Neural cell (in vitro differentiated cells): ENCODE measurements around the gene RNF213. TPM values are rescaled to one million over a fixed set of nuclear protein-coding genes. Genes with fewer than 3 reads are reported as not detected.

Experiments used
- H2AFZ ChIP-seq: fragments of 200-600, 300-800 bp; sonication (generic), shearing (Covaris generic); 2 replicates; pipeline ENCODE4 v1.6.0; 2014; ENCODE audit warnings: low read depth, mild to moderate bottlenecking, antibody characterized with exemption, low read length, moderate library complexity
- H3F3A ChIP-seq: fragments of 200-600 bp; shearing (Covaris generic); 2 replicates; pipeline ENCODE4 v1.6.1; 2016; ENCODE audit warnings: mild to moderate bottlenecking, moderate library complexity, mixed read lengths, antibody characterized with exemption, low read length; ENCODE audit not compliant: insufficient read depth, poor library complexity, severe bottlenecking
- H3K27ac ChIP-seq: fragments of 200-600, 300-800 bp; sonication (generic), shearing (Covaris generic); 2 replicates; pipeline ENCODE4 v1.5.1; 2014; ENCODE audit warnings: mild to moderate bottlenecking, low read length, moderate library complexity
- H3K27me3 ChIP-seq: fragments of 300-800, 200-600 bp; sonication (generic), shearing (Covaris generic); 2 replicates; pipeline ENCODE4 v1.6.0; 2014; ENCODE audit warnings: mild to moderate bottlenecking, low read depth, low read length, moderate library complexity; ENCODE audit not compliant: insufficient read depth
- H3K36me3 ChIP-seq: fragments of 300-800, 200-600 bp; sonication (generic), shearing (Covaris generic); 2 replicates; pipeline ENCODE4 v1.5.1; 2014; ENCODE audit warnings: mild to moderate bottlenecking, antibody characterized with exemption, low read length, moderate library complexity; ENCODE audit not compliant: insufficient read depth
- H3K4me2 ChIP-seq: fragments of 300-800, 200-600 bp; sonication (generic), shearing (Covaris generic); 2 replicates; pipeline ENCODE4 v1.6.0; 2014; ENCODE audit warnings: mild to moderate bottlenecking, low read length
- H3K4me3 ChIP-seq: fragments of 300-800, 200-600 bp; sonication (generic), shearing (Covaris generic); 2 replicates; pipeline ENCODE4 v1.5.1; 2014; ENCODE audit warnings: mild to moderate bottlenecking, low read length, moderate library complexity
- H3K79me2 ChIP-seq: fragments of 200-600 bp; shearing (Covaris generic); replicated peaks from 2 replicates; pipeline ENCODE4 v1.6.0; 2014; ENCODE audit warnings: mild to moderate bottlenecking, low read length, moderate library complexity; ENCODE audit not compliant: insufficient read depth
- H3K9ac ChIP-seq: fragments of 300-800, 200-600 bp; sonication (generic), shearing (Covaris generic); 2 replicates; pipeline ENCODE4 v1.6.1; 2016; ENCODE audit warnings: mild to moderate bottlenecking, low read length, mixed read lengths
- H3K9me2 ChIP-seq: fragments of 200-600 bp; shearing (Covaris generic); 2 replicates; pipeline ENCODE4 v1.6.1; 2016; ENCODE audit warnings: mild to moderate bottlenecking, low read length, mixed read lengths; ENCODE audit not compliant: insufficient read depth
- H3K9me3 ChIP-seq: fragments of 200-600, 300-800 bp; sonication (generic), shearing (Covaris generic); 2 replicates; pipeline ENCODE4 v1.6.1; 2016; ENCODE audit warnings: mild to moderate bottlenecking, mixed run types, low read length, moderate library complexity, mixed read lengths
- H4K20me1 ChIP-seq: fragments of 200-600 bp; shearing (Covaris generic); 2 replicates; pipeline ENCODE4 v1.6.1; 2016; ENCODE audit warnings: mild to moderate bottlenecking, mixed run types; ENCODE audit not compliant: insufficient read depth
- CTCF ChIP-seq: fragments of 450-650 bp; IDR thresholded peaks from 2 replicates; pipeline ENCODE4 v1.5.1; 2014; ENCODE audit warnings: antibody characterized with exemption, mild to moderate bottlenecking, moderate library complexity; ENCODE audit not compliant: poor library complexity, severe bottlenecking
- EP300 ChIP-seq: fragments of 450-650 bp; conservative IDR thresholded peaks from 2 replicates; pipeline ENCODE4 v1.6.1; 2014; ENCODE audit warnings: antibody characterized with exemption, mild to moderate bottlenecking, moderate library complexity; ENCODE audit not compliant: poor library complexity, severe bottlenecking
- EZH2 ChIP-seq: fragments of 200-600, 300-800 bp; shearing (Covaris generic), sonication (generic); IDR thresholded peaks from 2 replicates; pipeline ENCODE4 v1.6.1; 2014; ENCODE audit warnings: antibody characterized with exemption, low read length, borderline replicate concordance, mild to moderate bottlenecking; ENCODE audit not compliant: insufficient read depth, poor library complexity, severe bottlenecking
- MXI1 ChIP-seq: fragments of 450-650 bp; conservative IDR thresholded peaks from 2 replicates; pipeline ENCODE4 v1.6.1; 2014; ENCODE audit warnings: antibody characterized with exemption, mild to moderate bottlenecking; ENCODE audit not compliant: poor library complexity, severe bottlenecking
- POLR2AphosphoS5 ChIP-seq: IDR thresholded peaks from 2 replicates; pipeline ENCODE4 v1.6.1; 2012
- RAD21 ChIP-seq: fragments of 450-650 bp; conservative IDR thresholded peaks from 2 replicates; pipeline ENCODE4 v1.6.1; 2014; ENCODE audit warnings: antibody characterized with exemption, mild to moderate bottlenecking, moderate library complexity
- REST ChIP-seq: IDR thresholded peaks from 2 replicates; pipeline ENCODE4 v1.6.1; 2012; ENCODE audit warnings: borderline replicate concordance
- SMC3 ChIP-seq: fragments of 450-650 bp; conservative IDR thresholded peaks from 2 replicates; pipeline ENCODE4 v1.6.1; 2014; ENCODE audit warnings: antibody characterized with exemption, mild to moderate bottlenecking, moderate library complexity; ENCODE audit not compliant: poor library complexity
- TAF1 ChIP-seq: IDR thresholded peaks from 2 replicates; pipeline ENCODE4 v1.6.1; 2012; ENCODE audit warnings: low read depth
- polyA plus RNA-seq: library from polyadenylated mRNA; depleted of rRNA; stranded (reverse); fragments of >200 nt; gene quantifications from 2 replicates; pipeline ENCODE4 v1.2.3, GENCODE V29; 2014

The RNF213 gene
- polyA plus RNA-seq, 1 donor from 2014 or later: 1.5 TPM

- H3K79me2 ChIP-seq: no peaks in the 10 kb centered on the region
- no peaks in the 10 kb centered on the region for H3K9me3 ChIP-seq
- no peaks in the 10 kb centered on the region for H3K36me3 ChIP-seq
- H3K4me2 ChIP-seq: no peak overlapping the region
- H3K27ac ChIP-seq: no peak overlapping the region
- H3K9ac ChIP-seq: no peak overlapping the region
- no peaks in the 10 kb centered on the region for H4K20me1 ChIP-seq
- H3K9me2 ChIP-seq: no peaks in the 10 kb centered on the region
- no peak overlapping the region for H2AFZ ChIP-seq
- TF ChIP-seq RAD21: no peak
- no peak for TF ChIP-seq POLR2AphosphoS5
- no peak for TF ChIP-seq EZH2
- TF ChIP-seq TAF1: no peak
- TF ChIP-seq REST: no peak
- TF ChIP-seq EP300: no peak
- TF ChIP-seq SMC3: no peak
- TF ChIP-seq CTCF: no peak
- no peak for TF ChIP-seq MXI1
- no peaks in the 10 kb centered on the region for H3F3A ChIP-seq
- H3K4me3 ChIP-seq: no peak overlapping the region
- no peaks in the 10 kb centered on the region for H3K27me3 ChIP-seq
These were observed 142.3 kb downstream of the RNF213 start for GRCh38 chr17:80402959-80403358.

GRCh38 chr17:80406146-80406545 is 145.5 kb downstream of the RNF213 start:
- Histone ChIP-seq H3K79me2 (no peaks in the 10 kb centered on the region), H4K20me1 (no peaks in the 10 kb centered on the region)

More at GRCh38 chr17:80406146-80406545, 145.5 kb downstream of the RNF213 start:
- Histone ChIP-seq H3K27ac (no peak overlapping the region), H3F3A (no peaks in the 10 kb centered on the region), H2AFZ (no peak overlapping the region), H3K9me2 (no peaks in the 10 kb centered on the region), H3K9me3 (no peaks in the 10 kb centered on the region), H3K36me3 (no peaks in the 10 kb centered on the region), H3K4me2 (no peak overlapping the region), H3K27me3 (no peaks in the 10 kb centered on the region), H3K9ac (no peak overlapping the region), H3K4me3 (no peak overlapping the region)
- TF ChIP-seq CTCF: no peak
- no peak for TF ChIP-seq TAF1
- TF ChIP-seq SMC3: no peak
- no peak for TF ChIP-seq MXI1
- TF ChIP-seq EP300: no peak
- TF ChIP-seq POLR2AphosphoS5: no peak
- no peak for TF ChIP-seq REST
- no peak for TF ChIP-seq EZH2
- TF ChIP-seq RAD21: no peak
